CD14-positive monocyte (primary cell): ENCODE data around the gene PATL1. TPM values are rescaled to one million over a fixed set of nuclear protein-coding genes. Genes with fewer than 3 reads are reported as not detected.
"Not testable (repeated sequence)": the region's sequence is repeated elsewhere in the genome, so short reads cannot be mapped to it uniquely, and the experiment has no call there.

ENCODE experiments used
- DNase-seq, 3 donors: peaks; one replicate each; pipeline ENCODE4 v3.0.0-alpha.2; 2011 to 2022
- H2AFZ ChIP-seq: 2 replicates; pipeline ENCODE4 v1.6.0; 2012; ENCODE audit warnings: mild to moderate bottlenecking, low read depth, low read length, inconsistent platforms; ENCODE audit not compliant: insufficient read depth, poor library complexity, severe bottlenecking
- H3K27ac ChIP-seq, 2 donors: 1 replicate in 1 of 2; 2 replicates in 1 of 2; pipeline ENCODE4 v1.5.1; 2012 to 2013; ENCODE audit warnings: low read length in 2 of 2, control low read depth in 1 of 2, inconsistent platforms in 1 of 2, low read depth in 1 of 2, mild to moderate bottlenecking in 1 of 2
- H3K27me3 ChIP-seq, 2 donors: one replicate each; pipeline versions ENCODE4 v1.6.0 to v1.6.1; 2011 to 2013; ENCODE audit warnings: low read length in 2 of 2; ENCODE audit not compliant: control insufficient read depth in 2 of 2, insufficient read depth in 2 of 2
- H3K36me3 ChIP-seq, 2 donors: replicated peaks in 1 of 2; 1 replicate in 1 of 2; 2 replicates in 1 of 2; pipeline versions ENCODE4 v1.5.1 to v1.6.1; 2012 to 2013; ENCODE audit warnings: low read length in 2 of 2, control low read depth in 1 of 2, inconsistent platforms in 1 of 2, mild to moderate bottlenecking in 1 of 2; ENCODE audit not compliant: insufficient read depth in 2 of 2, control insufficient read depth in 1 of 2
- H3K4me1 ChIP-seq, 2 donors: 1 replicate in 1 of 2; 2 replicates in 1 of 2; pipeline versions ENCODE4 v1.5.1 to v1.6.1; 2012 to 2013; ENCODE audit warnings: low read length in 2 of 2, control low read depth in 1 of 2, inconsistent platforms in 1 of 2, mild to moderate bottlenecking in 1 of 2, moderate library complexity in 1 of 2; ENCODE audit not compliant: insufficient read depth in 2 of 2, control insufficient read depth in 1 of 2
- H3K4me2 ChIP-seq: replicated peaks from 2 replicates; pipeline ENCODE3; 2012; ENCODE audit warnings: low read length, moderate library complexity, mild to moderate bottlenecking; ENCODE audit not compliant: poor library complexity, severe bottlenecking; ENCODE audit errors: extremely low read depth
- H3K4me3 ChIP-seq, 3 experiments: fragments of 200-600 bp in 1 of 3; sonication (generic) in 1 of 3; replicated peaks in 1 of 3; 1 replicate in 2 of 3; 2 replicates in 1 of 3; pipeline ENCODE4 v1.5.1; 2011 to 2013; ENCODE audit warnings: low read length in 3 of 3, mild to moderate bottlenecking in 3 of 3, control low read depth in 2 of 3, low read depth in 2 of 3, inconsistent platforms in 1 of 3, moderate library complexity in 1 of 3
- H3K79me2 ChIP-seq: 2 replicates; pipeline ENCODE4 v1.6.0; 2012; ENCODE audit warnings: mild to moderate bottlenecking, control low read depth, inconsistent platforms, low read length, moderate library complexity; ENCODE audit not compliant: insufficient read depth
- H3K9ac ChIP-seq: 2 replicates; pipeline ENCODE4 v1.6.0; 2017; ENCODE audit warnings: low read length, mild to moderate bottlenecking; ENCODE audit not compliant: insufficient read depth, poor library complexity, severe bottlenecking
- H3K9me3 ChIP-seq, 2 donors: replicated peaks in 1 of 2; 1 replicate in 1 of 2; 2 replicates in 1 of 2; pipeline versions ENCODE4 v1.5.1 to v1.6.1; 2012 to 2013; ENCODE audit warnings: low read length in 2 of 2, control low read depth in 1 of 2; ENCODE audit not compliant: control insufficient read depth in 1 of 2, insufficient read depth in 1 of 2
- H4K20me1 ChIP-seq: 2 replicates; pipeline ENCODE4 v1.6.0; 2012; ENCODE audit warnings: mild to moderate bottlenecking, low read length, control low read depth, moderate library complexity; ENCODE audit not compliant: insufficient read depth
- H3K27ac Mint-ChIP-seq, 7 donors: one replicate each; pipeline ENCODE4 v1.8.0; 2020; ENCODE audit warnings: mild to moderate bottlenecking in 7 of 7, mixed read lengths in 7 of 7, moderate library complexity in 6 of 7, inconsistent platforms in 2 of 7
- H3K27me3 Mint-ChIP-seq, 3 donors: one replicate each; pipeline ENCODE4 v1.8.0; 2021 to 2022; ENCODE audit warnings: low read depth in 3 of 3, mild to moderate bottlenecking in 3 of 3, mixed read lengths in 3 of 3, moderate library complexity in 3 of 3, inconsistent platforms in 1 of 3
- H3K36me3 Mint-ChIP-seq, 2 donors: one replicate each; pipeline ENCODE4 v1.8.0; 2020; ENCODE audit warnings: mixed read lengths in 2 of 2, inconsistent platforms in 1 of 2, mild to moderate bottlenecking in 1 of 2
- H3K4me1 Mint-ChIP-seq: one replicate; pipeline ENCODE4 v1.8.0; 2020; ENCODE audit warnings: mild to moderate bottlenecking, mixed read lengths
- H3K4me3 Mint-ChIP-seq, 2 donors: one replicate each; pipeline ENCODE4 v1.8.0; 2020; ENCODE audit warnings: mild to moderate bottlenecking in 2 of 2, mixed read lengths in 2 of 2, moderate library complexity in 1 of 2
- H3K9me3 Mint-ChIP-seq, 7 donors: one replicate each; pipeline ENCODE4 v1.8.0; 2020 to 2022; ENCODE audit warnings: mixed read lengths in 7 of 7, mild to moderate bottlenecking in 6 of 7, moderate library complexity in 6 of 7, inconsistent platforms in 2 of 7
- CTCF ChIP-seq: fragments of 200-600 bp; IDR thresholded peaks from one replicate; pipeline ENCODE4 v1.8.0; 2022; ENCODE audit warnings: antibody characterized with exemption, mild to moderate bottlenecking
- WGBS: methylation state at CpG from one replicate; pipeline ENCODE4 v1.1.5; 2013; ENCODE audit warnings: missing lambda C conversion rate; ENCODE audit not compliant: insufficient coverage; 5-methylcytosine and 5-hydroxymethylcytosine counted together
- intact Hi-C, 2 donors: fragments of 100-400 bp; cut with micrococcal nuclease; formaldehyde crosslinking; loops; one replicate each; pipeline versions ENCODE4 v1.15.0 to v1.15.1; 2023
- polyA plus RNA-seq, 3 donors: library from polyadenylated mRNA; depleted of rRNA in 1 of 3; unstranded in 2 of 3; stranded (reverse) in 1 of 3; fragments of 300-500 nt in 2 of 3; fragments of >200 nt in 1 of 3; fragmentation: Illumina TruSeq in 2 of 3; gene quantifications; 1 replicate in 2 of 3; 2 replicates in 1 of 3; pipeline ENCODE4 v1.2.3, GENCODE V29; 2012 to 2021

The PATL1 gene
- polyA plus RNA-seq, 3 donors, result 4.1 to 49.3 (median 5.1) TPM

DNA sequence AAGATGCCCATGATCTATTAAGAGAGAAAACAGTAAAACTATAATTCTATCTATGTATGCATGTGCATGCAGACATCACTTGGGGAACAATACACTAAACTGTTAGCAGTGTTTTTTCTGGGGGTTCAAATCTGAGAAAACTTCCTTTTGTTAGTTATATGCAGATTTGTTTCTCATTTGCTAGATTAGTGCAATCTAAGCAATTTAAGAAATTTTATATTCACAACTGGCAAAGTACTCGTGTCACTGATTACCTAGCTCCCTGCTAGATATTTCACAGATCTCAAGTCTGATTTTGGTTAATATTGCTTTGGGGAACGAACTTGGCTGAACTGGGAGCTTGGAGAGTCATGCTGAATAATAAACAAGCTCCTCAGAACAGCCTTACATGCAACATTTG, 38.3 kb downstream of the PATL1 start:
- no peak for DNase-seq
- no peaks in the 10 kb centered on the region for H4K20me1 ChIP-seq
- H3K4me1 ChIP-seq, result no peaks in the 10 kb centered on the region
- no peaks in the 10 kb centered on the region for H3K9me3 ChIP-seq
- no peaks in the 10 kb centered on the region for H3K79me2 ChIP-seq
- no peak overlapping the region for H3K4me3 Mint-ChIP-seq
- H3K4me2 ChIP-seq, result no peak overlapping the region
- no peaks in the 10 kb centered on the region for H3K27me3 Mint-ChIP-seq
- TF ChIP-seq CTCF, result no peak
- intact Hi-C loops, result no loop called here
- H3K36me3 Mint-ChIP-seq, result peaks cover 25 to 30% of the 10 kb centered on the region in 2 donors
- H3K36me3 ChIP-seq, result peaks cover 16 to 41% of the 10 kb centered on the region in 2 donors
- 100% methylated on average over 1 of the region's 2 CpGs for WGBS
- no peak overlapping the region for H3K27ac Mint-ChIP-seq
- no peak overlapping the region for H3K4me3 ChIP-seq
- H3K4me1 Mint-ChIP-seq, result no peaks in the 10 kb centered on the region
- no peak overlapping the region for H3K27ac ChIP-seq
- no peaks in the 10 kb centered on the region for H3K27me3 ChIP-seq
- H3K9ac ChIP-seq, result no peak overlapping the region
- peaks cover 0 to 5% (median 0%) of the 10 kb centered on the region in 7 donors for H3K9me3 Mint-ChIP-seq
- H2AFZ ChIP-seq, result no peak overlapping the region

DNA sequence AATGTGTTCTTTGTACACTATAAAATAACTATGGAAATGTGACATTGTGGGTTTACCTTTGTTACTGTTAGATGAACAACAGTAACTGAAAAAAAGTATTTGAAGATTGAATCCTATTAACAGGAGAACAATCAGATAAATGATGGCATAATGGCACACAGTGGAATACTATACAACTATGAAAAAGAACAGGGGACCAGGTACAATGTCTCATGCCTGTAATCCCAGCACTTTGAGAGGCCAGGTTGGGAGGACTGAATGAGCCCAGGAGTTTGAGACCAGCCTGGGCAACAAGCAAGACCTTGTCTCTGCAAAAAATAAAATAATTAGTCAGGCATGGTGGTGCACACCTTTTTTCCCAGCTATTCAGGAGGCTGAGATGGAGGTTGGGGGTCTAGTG, 38.8 kb downstream of the PATL1 start:
- intact Hi-C loops, result no loop called here
- Mint-ChIP-seq H3K27me3 (no peaks in the 10 kb centered on the region), H3K36me3 (peaks cover 20 to 25% of the 10 kb centered on the region in 2 donors), H3K27ac (no peak overlapping the region), H3K4me1 (no peaks in the 10 kb centered on the region), H3K9me3 (peaks cover 0 to 5% (median 0%) of the 10 kb centered on the region in 7 donors), H3K4me3 (no peak overlapping the region)
- no peak overlapping the region for H3K4me3 ChIP-seq
- peaks cover 14 to 36% of the 10 kb centered on the region in 2 donors for H3K36me3 ChIP-seq
- DNase-seq, result no peak
- no peaks in the 10 kb centered on the region for H4K20me1 ChIP-seq
- H3K27ac ChIP-seq, result no peak overlapping the region
- H3K9ac ChIP-seq, result no peak overlapping the region
- H3K9me3 ChIP-seq, result no peaks in the 10 kb centered on the region
- no peaks in the 10 kb centered on the region for H3K79me2 ChIP-seq
- H2AFZ ChIP-seq, result no peak overlapping the region
- TF ChIP-seq CTCF, result no peak
- no peaks in the 10 kb centered on the region for H3K27me3 ChIP-seq
- no peaks in the 10 kb centered on the region for H3K4me1 ChIP-seq
- H3K4me2 ChIP-seq, result no peak overlapping the region

GRCh38 chr11:59626969-59627368, 41.9 kb downstream of the PATL1 start:
- H3K79me2 ChIP-seq, H3K4me1 ChIP-seq, intact Hi-C loops, H3K4me2 ChIP-seq, H3K4me1 Mint-ChIP-seq, DNase-seq, H3K4me3 ChIP-seq, H3K9me3 Mint-ChIP-seq, H3K27me3 ChIP-seq, H3K9ac ChIP-seq, H4K20me1 ChIP-seq, H3K27ac ChIP-seq, H3K4me3 Mint-ChIP-seq, H2AFZ ChIP-seq, H3K9me3 ChIP-seq, H3K27ac Mint-ChIP-seq, H3K27me3 Mint-ChIP-seq: not testable (repeated sequence)
- 92% methylated on average over 2 of the region's 4 CpGs for WGBS
- peaks cover 14 to 26% of the 10 kb centered on the region in 2 donors for H3K36me3 ChIP-seq
- peaks cover 15 to 21% of the 10 kb centered on the region in 2 donors for H3K36me3 Mint-ChIP-seq
